ENCODE measurements around the gene RSRC1. TPM values are rescaled to one million over a fixed set of nuclear protein-coding genes. Genes with fewer than 3 reads are reported as not detected.

RSRC1 gene
- total and polyA plus RNA-seq, 3 experiments from 2014 or later, result 32.9 to 43.3 (median 35.4) TPM

DNA sequence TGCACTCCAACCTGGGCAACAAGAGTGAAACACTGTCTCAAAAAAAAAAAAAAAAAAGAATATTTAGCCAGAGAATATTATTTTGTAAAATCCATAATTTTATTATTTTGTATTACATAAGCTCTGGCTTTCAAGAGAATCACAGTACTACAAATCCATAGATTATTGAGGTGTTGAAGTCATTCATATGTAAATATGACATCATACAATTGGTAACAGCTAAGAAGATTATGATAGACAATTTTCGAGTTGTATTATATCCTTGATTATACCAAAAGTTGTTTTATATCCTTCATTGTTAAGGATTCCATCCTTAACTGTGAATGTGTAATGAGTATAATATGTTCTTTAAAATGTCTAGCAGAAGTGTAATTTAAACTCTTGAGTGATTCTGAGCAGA lies 464.8 kb downstream of the RSRC1 start:
- Mint-ChIP-seq H3K4me1 (peaks cover 11 to 17% (median 14%) of the 10 kb centered on the region in 3 donors), H3K4me3 (no peak overlapping the region), H3K27ac (no peak overlapping the region), H3K36me3 (peaks cover 0 to 2% (median 0%) of the 10 kb centered on the region in 3 donors), H3K9me3 (peaks cover 0 to 9% (median 2%) of the 10 kb centered on the region in 5 donors), H3K27me3 (peaks cover 15 to 34% of the 10 kb centered on the region in 2 donors)
- peaks cover 8% of the 10 kb centered on the region for H3K27me3 ChIP-seq (ENCODE audit: insufficient read depth, low read length, poor library complexity, severe bottlenecking)
- no peaks in the 10 kb centered on the region for H3K36me3 ChIP-seq (ENCODE audit: insufficient read depth, low read length)
- no peak overlapping the region for H3K27ac ChIP-seq (ENCODE audit: low read depth, low read length)
- no peaks in the 10 kb centered on the region for H3K9me3 ChIP-seq (ENCODE audit: low read length)
- CTCF ChIA-PET, result interaction anchor here (0.7 kb wide), 1 partner anchor 231 kb away, joined by 3 read pairs; no protein-coding TSS in a partner anchor
- no peak overlapping the region for H3K4me3 ChIP-seq (ENCODE audit: low read length)
- DNase-seq, result no peak
- H3K4me1 ChIP-seq (ENCODE audit: insufficient read depth, low read length), result peaks cover 4% of the 10 kb centered on the region
- POLR2A ChIA-PET, result no interaction called here

- ChIA-PET CTCF (no interaction called here), POLR2A (no interaction called here)
- no peak for DNase-seq
- Histone ChIP-seq H3K27me3 (ENCODE audit: insufficient read depth, low read length, poor library complexity, severe bottlenecking) (no peaks in the 10 kb centered on the region), H3K27ac (ENCODE audit: low read depth, low read length) (no peak overlapping the region), H3K9me3 (ENCODE audit: low read length) (no peaks in the 10 kb centered on the region), H3K4me3 (ENCODE audit: low read length) (no peak overlapping the region), H3K4me1 (ENCODE audit: insufficient read depth, low read length) (no peaks in the 10 kb centered on the region), H3K36me3 (ENCODE audit: insufficient read depth, low read length) (no peaks in the 10 kb centered on the region)
- H3K27me3 Mint-ChIP-seq, result peaks cover 1 to 4% of the 10 kb centered on the region in 2 donors
- H3K4me1 Mint-ChIP-seq, result no peaks in the 10 kb centered on the region
- no peaks in the 10 kb centered on the region for H3K36me3 Mint-ChIP-seq
- H3K27ac Mint-ChIP-seq, result no peak overlapping the region
- H3K9me3 Mint-ChIP-seq, result no peaks in the 10 kb centered on the region
- no peak overlapping the region for H3K4me3 Mint-ChIP-seq
Measured at GRCh38 chr3:158590223-158590622, 480.3 kb downstream of the RSRC1 start.

Other genes with a start within 250 kb of the RSRC1 start
- gene SHOX2, start 3.7 kb upstream of the RSRC1 start, total RNA-seq, result not detected
- gene SHOX2, start 3.7 kb upstream of the RSRC1 start, polyA plus RNA-seq, result not detected